GM12878 (cell line): ENCODE measurements around the gene RGS14. TPM values are rescaled to one million over a fixed set of nuclear protein-coding genes. Genes with fewer than 3 reads are reported as not detected.

Experiments
- ASH2L ChIP-seq: fragments of 300-600, 200-600 bp; sonication (generic); IDR thresholded peaks from 2 replicates; pipeline ENCODE4 v1.6.1; 2017; ENCODE audit warnings: low read depth, mild to moderate bottlenecking, borderline replicate concordance
- BCL11A ChIP-seq: IDR thresholded peaks from 2 replicates; pipeline ENCODE4 v1.6.1; 2011; ENCODE audit warnings: low read depth, low read length
- CBFB ChIP-seq: IDR thresholded peaks from 2 replicates; pipeline ENCODE4 v1.6.1; 2016; ENCODE audit warnings: antibody characterized with exemption, low read depth
- CHD1 ChIP-seq: IDR thresholded peaks from 2 replicates; pipeline ENCODE4 v1.6.1; 2012; ENCODE audit warnings: low read depth, low read length, improper control_type of control experiment
- E2F4 ChIP-seq: IDR thresholded peaks from 2 replicates; pipeline ENCODE4 v1.6.1; 2012; ENCODE audit warnings: low read depth, low read length, improper control_type of control experiment
- ETV6 ChIP-seq, 2 experiments: fragments of 450-650 bp in 1 of 2; IDR thresholded peaks in 1 of 2; conservative IDR thresholded peaks in 1 of 2; 2 replicates each; pipeline ENCODE4 v1.6.1; 2014; ENCODE audit warnings: antibody characterized with exemption in 1 of 2, borderline replicate concordance in 1 of 2, low read depth in 1 of 2, mild to moderate bottlenecking in 1 of 2, moderate library complexity in 1 of 2
- GABPA ChIP-seq: IDR thresholded peaks from 2 replicates; pipeline ENCODE4 v1.6.1; 2014; ENCODE audit warnings: antibody characterized with exemption, low read depth, mild to moderate bottlenecking, inconsistent platforms
- HCFC1 ChIP-seq: fragments of 150-350 bp; IDR thresholded peaks from 2 replicates; pipeline ENCODE4 v1.6.1; 2014; ENCODE audit warnings: low read length
- IKZF2 ChIP-seq, 2 experiments: fragments of 450-650 bp; IDR thresholded peaks; 2 replicates each; pipeline ENCODE4 v1.6.1; 2017; ENCODE audit warnings: mild to moderate bottlenecking in 2 of 2, moderate library complexity in 2 of 2
- MXI1 ChIP-seq: fragments of 150-350 bp; IDR thresholded peaks from 2 replicates; pipeline ENCODE4 v1.6.1; 2011; ENCODE audit warnings: low read depth, mild to moderate bottlenecking, inconsistent platforms, low read length, improper control_type of control experiment
- NFXL1 ChIP-seq: fragments of 450-650 bp; IDR thresholded peaks from 2 replicates; pipeline ENCODE4 v1.6.1; 2017; ENCODE audit warnings: antibody characterized with exemption, mild to moderate bottlenecking, borderline replicate concordance
- NFYB ChIP-seq: IDR thresholded peaks from 2 replicates; pipeline ENCODE4 v1.6.1; 2011; ENCODE audit warnings: low read depth, mild to moderate bottlenecking, low read length, improper control_type of control experiment, moderate library complexity; ENCODE audit not compliant: insufficient read depth
- NR2C2 ChIP-seq: IDR thresholded peaks from 2 replicates; pipeline ENCODE4 v1.6.1; 2011; ENCODE audit warnings: borderline replicate concordance, low read depth; ENCODE audit not compliant: control insufficient read depth, insufficient read length
- PBX3 ChIP-seq: IDR thresholded peaks from 2 replicates; pipeline ENCODE4 v1.6.1; 2011; ENCODE audit warnings: mild to moderate bottlenecking, low read depth, low read length, moderate library complexity; ENCODE audit not compliant: insufficient replicate concordance
- RELB ChIP-seq: fragments of 450-650 bp; IDR thresholded peaks from 2 replicates; pipeline ENCODE4 v1.6.1; 2017; ENCODE audit warnings: low read depth, mild to moderate bottlenecking, moderate library complexity
- SMARCA5 ChIP-seq: fragments of 450-650 bp; IDR thresholded peaks from 2 replicates; pipeline ENCODE4 v1.6.1; 2017; ENCODE audit warnings: mild to moderate bottlenecking
- SRF ChIP-seq, 2 experiments: IDR thresholded peaks; 2 replicates each; pipeline ENCODE4 v1.6.1; 2011; ENCODE audit warnings: low read depth in 2 of 2, low read length in 2 of 2, mild to moderate bottlenecking in 1 of 2, moderate library complexity in 1 of 2
- ZBTB33 ChIP-seq: fragments of 450-650 bp; IDR thresholded peaks from 2 replicates; pipeline ENCODE4 v1.6.1; 2017; ENCODE audit warnings: mild to moderate bottlenecking
- ZBTB4 ChIP-seq: fragments of 450-650 bp; formaldehyde crosslinking; IDR thresholded peaks from 2 replicates; pipeline ENCODE4 v1.4.0; 2022; ENCODE audit warnings: mild to moderate bottlenecking, moderate library complexity
- ZNF217 ChIP-seq: fragments of 450-650 bp; IDR thresholded peaks from 2 replicates; pipeline ENCODE4 v1.6.1; 2017; ENCODE audit warnings: antibody characterized with exemption, mild to moderate bottlenecking
- polyA plus RNA-seq, 11 experiments: library from polyadenylated mRNA; depleted of rRNA in 4 of 11; unstranded in 6 of 11; stranded (reverse) in 5 of 11; fragments of >200 nt; fragmentation: Nextera tagmentation in 4 of 11; fragmentation: Illumina TruSeq in 1 of 11; extraction: Ambion mirVana in 4 of 11; extraction: Trizol in 1 of 11; gene quantifications; 1 replicate in 1 of 11; 2 replicates in 10 of 11; pipeline versions ENCODE4 v1.2.1 to v1.2.3, GENCODE V29; 2011 to 2016; ENCODE audit warnings: inconsistent platforms in 2 of 11, missing spikeins in 2 of 11, low read depth in 1 of 11
- total RNA-seq, 4 experiments: library from RNA; depleted of rRNA in 3 of 4; stranded (reverse); fragments of >200 nt in 3 of 4; fragmentation: Illumina TruSeq in 1 of 4; extraction: Trizol in 1 of 4; gene quantifications; 2 replicates each; pipeline versions ENCODE4 v1.2.1 to v1.2.3, GENCODE V29; 2013 to 2021

Gene RGS14
- total and polyA plus RNA-seq, 10 of the 15 experiments (the other 5 are each of a cell fraction or from before 2014, with no cell fraction given): 0.19 to 88.7 (median 54.8) TPM

- TF ChIP-seq ZBTB33 (no peak), CHD1 (no peak), GABPA (no peak), BCL11A (no peak), HCFC1 (peak; percentile 5; the same call in 1 of the 2 replicates), NFYB (peak; percentile 97), ETV6 (conservative IDR thresholded peaks at IDR 0.05 in 1 of 2, IDR thresholded peaks at IDR 0.05 in 1 of 2; ENCODE audit: borderline replicate concordance in 1 of 2, low read depth in 1 of 2) (no peak), PBX3 (no peak), RELB (no peak), ZNF217 (no peak), NR2C2 (no peak), ZBTB4 (CRISPR knock-in tag) (no peak), NFXL1 (no peak), SMARCA5 (peak; percentile 58; the same call in 1 of the 2 replicates), CBFB (no peak), IKZF2 (IDR thresholded peaks at IDR 0.05) (no peak), SRF (IDR thresholded peaks at IDR 0.05; ENCODE audit: low read depth in 2 of 2, low read length in 2 of 2) (no peak), E2F4 (peak; percentile 93), MXI1 (peak; percentile 99), ASH2L (no peak)
Observed at GRCh38 chr5:177311723-177312648, 45.7 kb upstream of the RGS14 start, which contains the start of gene MXD3 (continued).
